ENCODE results near the gene UBQLN3.

DNA sequence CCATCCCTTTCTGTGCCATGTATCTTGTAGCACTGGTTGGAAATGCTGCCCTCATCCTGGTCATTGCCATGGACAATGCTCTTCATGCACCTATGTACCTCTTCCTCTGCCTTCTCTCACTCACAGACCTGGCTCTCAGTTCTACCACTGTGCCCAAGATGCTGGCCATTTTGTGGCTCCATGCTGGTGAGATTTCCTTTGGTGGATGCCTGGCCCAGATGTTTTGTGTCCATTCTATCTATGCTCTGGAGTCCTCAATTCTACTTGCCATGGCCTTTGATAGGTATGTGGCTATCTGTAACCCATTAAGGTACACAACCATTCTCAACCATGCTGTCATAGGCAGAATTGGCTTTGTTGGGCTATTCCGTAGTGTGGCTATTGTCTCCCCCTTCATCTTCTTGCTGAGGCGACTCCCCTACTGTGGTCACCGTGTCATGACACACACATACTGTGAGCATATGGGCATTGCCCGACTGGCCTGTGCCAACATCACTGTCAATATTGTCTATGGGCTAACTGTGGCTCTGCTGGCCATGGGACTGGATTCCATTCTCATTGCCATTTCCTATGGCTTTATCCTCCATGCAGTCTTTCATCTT lies 20.9 kb downstream of the UBQLN3 start:
- TF ChIP-seq POLR2AphosphoS5 (IDR thresholded peaks at IDR 0.05; ENCODE audit: low read depth, low read length), result no peak
- TF ChIP-seq, protein P1, sequence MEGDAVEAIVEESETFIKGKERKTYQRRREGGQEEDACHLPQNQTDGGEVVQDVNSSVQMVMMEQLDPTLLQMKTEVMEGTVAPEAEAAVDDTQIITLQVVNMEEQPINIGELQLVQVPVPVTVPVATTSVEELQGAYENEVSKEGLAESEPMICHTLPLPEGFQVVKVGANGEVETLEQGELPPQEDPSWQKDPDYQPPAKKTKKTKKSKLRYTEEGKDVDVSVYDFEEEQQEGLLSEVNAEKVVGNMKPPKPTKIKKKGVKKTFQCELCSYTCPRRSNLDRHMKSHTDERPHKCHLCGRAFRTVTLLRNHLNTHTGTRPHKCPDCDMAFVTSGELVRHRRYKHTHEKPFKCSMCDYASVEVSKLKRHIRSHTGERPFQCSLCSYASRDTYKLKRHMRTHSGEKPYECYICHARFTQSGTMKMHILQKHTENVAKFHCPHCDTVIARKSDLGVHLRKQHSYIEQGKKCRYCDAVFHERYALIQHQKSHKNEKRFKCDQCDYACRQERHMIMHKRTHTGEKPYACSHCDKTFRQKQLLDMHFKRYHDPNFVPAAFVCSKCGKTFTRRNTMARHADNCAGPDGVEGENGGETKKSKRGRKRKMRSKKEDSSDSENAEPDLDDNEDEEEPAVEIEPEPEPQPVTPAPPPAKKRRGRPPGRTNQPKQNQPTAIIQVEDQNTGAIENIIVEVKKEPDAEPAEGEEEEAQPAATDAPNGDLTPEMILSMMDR (CRISPR knock-in tag; IDR thresholded peaks at IDR 0.05), result no peak
- no peak for TF ChIP-seq ZNF207 (IDR thresholded peaks at IDR 0.05; ENCODE audit: borderline replicate concordance)
- no peak for TF ChIP-seq SSRP1 (CRISPR knock-in tag; IDR thresholded peaks at IDR 0.05)
- TF ChIP-seq, protein P2, sequence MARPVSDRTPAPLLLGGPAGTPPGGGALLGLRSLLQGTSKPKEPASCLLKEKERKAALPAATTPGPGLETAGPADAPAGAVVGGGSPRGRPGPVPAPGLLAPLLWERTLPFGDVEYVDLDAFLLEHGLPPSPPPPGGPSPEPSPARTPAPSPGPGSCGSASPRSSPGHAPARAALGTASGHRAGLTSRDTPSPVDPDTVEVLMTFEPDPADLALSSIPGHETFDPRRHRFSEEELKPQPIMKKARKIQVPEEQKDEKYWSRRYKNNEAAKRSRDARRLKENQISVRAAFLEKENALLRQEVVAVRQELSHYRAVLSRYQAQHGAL (CRISPR knock-in tag; IDR thresholded peaks at IDR 0.05; ENCODE audit: not compliant biosample characterization), result no peak
- no peak for TF ChIP-seq GLI4 (CRISPR knock-in tag; IDR thresholded peaks at IDR 0.05; ENCODE audit: borderline replicate concordance)
- TF ChIP-seq SP1 (IDR thresholded peaks at IDR 0.05), result no peak
- TF ChIP-seq SP1 (CRISPR knock-in tag; IDR thresholded peaks at IDR 0.05), result no peak
- no peak for TF ChIP-seq FOXK1 (CRISPR knock-in tag; IDR thresholded peaks at IDR 0.05; ENCODE audit: borderline replicate concordance, low read depth)
- TF ChIP-seq EP300 (IDR thresholded peaks at IDR 0.05; ENCODE audit: low read depth in 2 of 2, low read length in 2 of 2), result no peak
- no peak for TF ChIP-seq EP300 (CRISPR knock-in tag; IDR thresholded peaks at IDR 0.05; ENCODE audit: borderline replicate concordance)
- TF ChIP-seq, protein P3, sequence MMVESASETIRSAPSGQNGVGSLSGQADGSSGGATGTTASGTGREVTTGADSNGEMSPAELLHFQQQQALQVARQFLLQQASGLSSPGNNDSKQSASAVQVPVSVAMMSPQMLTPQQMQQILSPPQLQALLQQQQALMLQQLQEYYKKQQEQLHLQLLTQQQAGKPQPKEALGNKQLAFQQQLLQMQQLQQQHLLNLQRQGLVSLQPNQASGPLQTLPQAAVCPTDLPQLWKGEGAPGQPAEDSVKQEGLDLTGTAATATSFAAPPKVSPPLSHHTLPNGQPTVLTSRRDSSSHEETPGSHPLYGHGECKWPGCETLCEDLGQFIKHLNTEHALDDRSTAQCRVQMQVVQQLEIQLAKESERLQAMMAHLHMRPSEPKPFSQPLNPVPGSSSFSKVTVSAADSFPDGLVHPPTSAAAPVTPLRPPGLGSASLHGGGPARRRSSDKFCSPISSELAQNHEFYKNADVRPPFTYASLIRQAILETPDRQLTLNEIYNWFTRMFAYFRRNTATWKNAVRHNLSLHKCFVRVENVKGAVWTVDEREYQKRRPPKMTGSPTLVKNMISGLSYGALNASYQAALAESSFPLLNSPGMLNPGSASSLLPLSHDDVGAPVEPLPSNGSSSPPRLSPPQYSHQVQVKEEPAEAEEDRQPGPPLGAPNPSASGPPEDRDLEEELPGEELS (CRISPR knock-in tag; IDR thresholded peaks at IDR 0.05), result no peak
- TF ChIP-seq ETV5 (CRISPR knock-in tag; IDR thresholded peaks at IDR 0.05; ENCODE audit: borderline replicate concordance), result no peak
- TF ChIP-seq HDAC2 (CRISPR knock-in tag; IDR thresholded peaks at IDR 0.05), result no peak
- TF ChIP-seq TRAFD1 (CRISPR knock-in tag; IDR thresholded peaks at IDR 0.05; ENCODE audit: borderline replicate concordance), result no peak
